Activated naive CD8-positive, alpha-beta T cell treated with anti-CD3 and anti-CD28 coated beads, Interleukin-2, amount 10 ng/mL, durations not matched to agents 7 days and 5 days (primary cell): ENCODE results near the gene GFY. TPM values are rescaled to one million over a fixed set of nuclear protein-coding genes. Genes with fewer than 3 reads are reported as not detected.
"Not testable (repeated sequence)": the region's sequence is repeated elsewhere in the genome, so short reads cannot be mapped to it uniquely, and the experiment has no call there.

Experiments
- ATAC-seq: fragments of 150-1000 bp; cut with Tn5 transposase; one replicate; pipeline ENCODE4 v1.10.0; 2021; ENCODE audit warnings: low read depth, moderate library complexity
- POLR2A ChIA-PET: fragments of 350-600 bp; sonication (Branson Sonifier 250); formaldehyde crosslinking; loops from one replicate; lab custom pipeline; 2021; ENCODE audit warnings: antibody characterized with exemption; lab: Charles Lee
- DNase-seq: peaks from one replicate; pipeline ENCODE4 v3.0.0; 2021
- H3K27ac Mint-ChIP-seq: one replicate; pipeline ENCODE4 v1.8.0; 2022; ENCODE audit warnings: mild to moderate bottlenecking, mixed read lengths
- H3K27me3 Mint-ChIP-seq: one replicate; pipeline ENCODE4 v1.8.0; 2022; ENCODE audit warnings: mild to moderate bottlenecking, moderate library complexity, mixed read lengths
- H3K36me3 Mint-ChIP-seq: one replicate; pipeline ENCODE4 v1.8.0; 2021; ENCODE audit warnings: mild to moderate bottlenecking, mixed read lengths
- H3K4me1 Mint-ChIP-seq: one replicate; pipeline ENCODE4 v1.8.0; 2021; ENCODE audit warnings: mixed read lengths
- H3K4me3 Mint-ChIP-seq: one replicate; pipeline ENCODE4 v1.8.0; 2022; ENCODE audit warnings: mild to moderate bottlenecking, moderate library complexity, mixed read lengths
- H3K9me3 Mint-ChIP-seq: one replicate; pipeline ENCODE4 v1.8.0; 2021; ENCODE audit warnings: mixed read lengths
- total RNA-seq, 2 experiments: library from RNA; stranded (reverse); gene quantifications; one replicate each; pipeline ENCODE4 v1.2.3, GENCODE V29; 2021

GFY gene
- total RNA-seq, 2 experiments from 2014 or later: not detected

DNA sequence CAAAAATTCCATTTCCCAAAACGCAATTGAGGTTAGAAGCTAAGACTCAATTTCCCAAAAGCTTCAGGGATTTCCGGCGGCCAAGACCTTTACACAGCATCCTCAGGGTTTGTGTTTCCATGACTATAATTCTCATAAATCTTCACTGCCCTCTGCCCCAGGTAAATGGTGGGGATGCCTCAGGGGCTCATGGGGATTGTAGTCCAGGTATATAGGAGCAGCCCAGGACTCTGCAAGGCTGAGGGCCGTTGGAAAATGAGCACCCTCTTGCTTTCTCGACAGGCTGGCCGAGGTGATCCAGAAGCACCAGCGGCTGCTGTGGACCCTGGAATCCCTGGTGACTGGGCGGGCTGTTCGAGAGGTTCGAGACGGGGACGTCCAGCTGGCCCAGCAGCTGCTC, 34.2 kb downstream of the GFY start:
- H3K27ac Mint-ChIP-seq: no peak overlapping the region
- H3K9me3 Mint-ChIP-seq: no peaks in the 10 kb centered on the region
- H3K4me3 Mint-ChIP-seq: no peak overlapping the region
- no peaks in the 10 kb centered on the region for H3K27me3 Mint-ChIP-seq
- H3K4me1 Mint-ChIP-seq: peaks cover 6% of the 10 kb centered on the region
- ATAC-seq: no peak
- peaks cover 15% of the 10 kb centered on the region for H3K36me3 Mint-ChIP-seq
- POLR2A ChIA-PET: interaction anchor here (1.8 kb wide), 1 partner anchor 10 kb away, joined by 4 read pairs; no protein-coding TSS in a partner anchor
- no peak for DNase-seq

DNA sequence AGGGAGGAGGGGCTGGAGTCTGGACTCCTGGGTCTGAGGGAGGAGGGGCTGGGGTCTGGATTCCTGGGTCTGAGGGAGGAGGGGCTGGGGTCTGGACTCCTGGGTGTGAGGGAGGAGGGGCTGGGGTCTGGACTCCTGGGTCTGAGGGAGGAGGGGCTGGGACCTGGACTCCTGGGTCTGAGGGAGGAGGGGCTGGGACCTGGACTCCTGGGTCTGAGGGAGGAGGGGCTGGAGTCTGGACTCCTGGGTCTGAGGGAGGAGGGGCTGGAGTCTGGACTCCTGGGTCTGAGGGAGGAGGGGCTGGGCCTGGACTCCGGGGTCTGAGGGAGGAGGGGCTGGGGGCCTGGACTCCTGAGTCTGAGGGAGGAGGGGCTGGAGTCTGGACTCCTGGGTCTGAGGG, 35.9 kb downstream of the GFY start:
- H3K4me3 Mint-ChIP-seq, ATAC-seq, H3K27ac Mint-ChIP-seq, H3K9me3 Mint-ChIP-seq, H3K27me3 Mint-ChIP-seq, H3K4me1 Mint-ChIP-seq, DNase-seq, POLR2A ChIA-PET: not testable (repeated sequence)
- peaks cover 12% of the 10 kb centered on the region for H3K36me3 Mint-ChIP-seq

GRCh38 chr19:49461656-49462055, 36.5 kb downstream of the GFY start:
- POLR2A ChIA-PET: no interaction called here
- H3K36me3 Mint-ChIP-seq: peaks cover 11% of the 10 kb centered on the region
- H3K4me3 Mint-ChIP-seq: no peak overlapping the region
- ATAC-seq (no peak), DNase-seq (no peak)
- no peaks in the 10 kb centered on the region for H3K27me3 Mint-ChIP-seq
- peaks cover 6% of the 10 kb centered on the region for H3K4me1 Mint-ChIP-seq
- no peak overlapping the region for H3K27ac Mint-ChIP-seq
- no peaks in the 10 kb centered on the region for H3K9me3 Mint-ChIP-seq

GRCh38 chr19:49462492-49462891, 37.3 kb downstream of the GFY start:
- Mint-ChIP-seq H3K36me3 (peaks cover 9% of the 10 kb centered on the region), H3K9me3 (no peaks in the 10 kb centered on the region), H3K27me3 (no peaks in the 10 kb centered on the region), H3K4me1 (peaks cover 4% of the 10 kb centered on the region), H3K4me3 (no peak overlapping the region), H3K27ac (peak overlapping the region; percentile 63)
- ATAC-seq (no peak), DNase-seq (no peak)
- POLR2A ChIA-PET: no interaction called here

DNA sequence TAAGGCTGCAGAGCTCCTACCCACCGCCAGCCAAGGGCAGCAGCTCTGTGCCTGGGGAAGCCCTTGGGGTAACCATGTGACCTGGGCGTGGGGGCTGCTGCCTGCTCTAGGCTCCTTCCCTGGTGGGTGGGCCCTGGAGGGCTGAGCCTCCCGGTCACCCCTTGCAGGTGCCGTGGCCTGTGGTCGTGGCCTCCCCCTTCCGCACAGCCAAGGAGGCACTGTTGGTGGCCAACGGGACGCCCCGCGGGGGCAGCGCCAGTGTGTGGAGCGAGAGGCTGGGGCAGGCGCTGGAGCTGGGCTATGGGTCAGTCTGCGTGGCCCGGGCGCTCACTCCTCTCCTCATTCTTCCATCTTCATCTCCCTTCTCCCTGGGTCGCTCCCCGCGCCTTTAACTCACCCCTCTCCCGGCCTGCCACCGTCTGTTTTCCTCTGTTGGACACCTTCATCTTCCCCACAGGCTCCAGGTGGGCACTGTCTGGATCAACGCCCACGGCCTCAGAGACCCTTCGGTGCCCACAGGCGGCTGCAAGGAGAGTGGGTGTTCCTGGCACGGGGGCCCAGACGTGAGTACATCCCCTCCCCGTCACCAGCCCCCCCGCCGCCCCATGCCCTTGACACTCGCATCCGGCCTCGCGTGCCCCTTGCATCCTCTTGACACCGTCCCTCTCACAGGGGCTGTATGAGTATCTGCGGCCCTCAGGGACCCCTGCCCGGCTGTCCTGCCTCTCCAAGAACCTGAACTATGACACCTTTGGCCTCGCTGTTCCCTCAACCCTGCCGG, 39.0 kb downstream of the GFY start:
- POLR2A ChIA-PET: interaction anchor here (1.4 to 3.0 kb wide), 2 partner anchors 10 to 13 kb away, joined by 3 to 15 read pairs; partner anchors contain the start of genes ALDH16A1 and PIH1D1
- H3K4me1 Mint-ChIP-seq: peaks cover 6% of the 10 kb centered on the region

GRCh38 chr19:49465371-49465770, 40.2 kb downstream of the GFY start:
- H3K4me3 Mint-ChIP-seq: no peak overlapping the region
- no peak overlapping the region for H3K27ac Mint-ChIP-seq
- POLR2A ChIA-PET: interaction anchor here (0.8 to 3.0 kb wide), 3 partner anchors 10 to 14 kb away, joined by 3 to 15 read pairs (median 3); partner anchors contain the start of genes ALDH16A1 and PIH1D1
- peaks cover 8% of the 10 kb centered on the region for H3K36me3 Mint-ChIP-seq
- H3K9me3 Mint-ChIP-seq: no peaks in the 10 kb centered on the region
- no peaks in the 10 kb centered on the region for H3K27me3 Mint-ChIP-seq
- ATAC-seq (no peak), DNase-seq (no peak)
- H3K4me1 Mint-ChIP-seq: peaks cover 18% of the 10 kb centered on the region

More for the DNA sequence above, 39.0 kb downstream of the GFY start:
- H3K27ac Mint-ChIP-seq: no peak overlapping the region
- ATAC-seq: no peak
- H3K4me3 Mint-ChIP-seq: no peak overlapping the region
- no peaks in the 10 kb centered on the region for H3K27me3 Mint-ChIP-seq
- H3K36me3 Mint-ChIP-seq: peaks cover 11% of the 10 kb centered on the region
- no peaks in the 10 kb centered on the region for H3K9me3 Mint-ChIP-seq
- DNase-seq: no peak

DNA sequence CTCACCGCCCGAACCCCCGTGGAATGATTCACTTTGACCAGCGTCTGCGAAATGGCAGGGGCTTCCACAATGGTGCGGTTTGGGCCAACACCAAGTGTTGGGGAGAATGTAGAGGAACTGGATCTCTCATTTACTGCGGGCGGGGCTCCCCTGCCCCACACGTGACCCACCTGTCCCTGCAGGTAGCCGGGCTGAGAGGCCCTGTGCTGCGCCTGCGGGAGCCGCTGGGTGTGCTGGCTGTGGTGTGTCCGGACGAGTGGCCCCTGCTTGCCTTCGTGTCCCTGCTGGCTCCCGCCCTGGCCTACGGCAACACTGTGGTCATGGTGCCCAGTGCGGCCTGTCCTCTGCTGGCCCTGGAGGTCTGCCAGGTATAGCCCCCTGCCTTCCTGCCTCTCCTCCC, 43.0 kb downstream of the GFY start:
- DNase-seq (no peak), ATAC-seq (no peak)
- no peak overlapping the region for H3K4me3 Mint-ChIP-seq
- peaks cover 3% of the 10 kb centered on the region for H3K36me3 Mint-ChIP-seq
- no peaks in the 10 kb centered on the region for H3K9me3 Mint-ChIP-seq
- peak overlapping the region; percentile 99 for H3K27ac Mint-ChIP-seq
- POLR2A ChIA-PET: interaction anchor here (6.8 kb wide), 1 partner anchor 15 kb away, joined by 128 read pairs; the partner anchor contains the start of genes ALDH16A1 and PIH1D1
- H3K27me3 Mint-ChIP-seq: no peaks in the 10 kb centered on the region
- peaks cover 32% of the 10 kb centered on the region for H3K4me1 Mint-ChIP-seq

- POLR2A ChIA-PET: interaction anchor here (0.5 to 6.8 kb wide), 8 partner anchors 10 to 170 kb away, joined by 3 to 128 read pairs (median 4); partner anchors contain the start of genes ALDH16A1, PIH1D1, RPS11 and SLC17A7
- peak; percentile 87 for DNase-seq
- Mint-ChIP-seq H3K9me3 (no peaks in the 10 kb centered on the region), H3K36me3 (peaks cover 3% of the 10 kb centered on the region), H3K4me3 (peak overlapping the region; percentile 86), H3K27ac (peak overlapping the region; percentile 99), H3K27me3 (no peaks in the 10 kb centered on the region), H3K4me1 (peaks cover 37% of the 10 kb centered on the region)
- ATAC-seq: peak; percentile 67
Measured at GRCh38 chr19:49468746-49469447, 43.7 kb downstream of the GFY start.

DNA sequence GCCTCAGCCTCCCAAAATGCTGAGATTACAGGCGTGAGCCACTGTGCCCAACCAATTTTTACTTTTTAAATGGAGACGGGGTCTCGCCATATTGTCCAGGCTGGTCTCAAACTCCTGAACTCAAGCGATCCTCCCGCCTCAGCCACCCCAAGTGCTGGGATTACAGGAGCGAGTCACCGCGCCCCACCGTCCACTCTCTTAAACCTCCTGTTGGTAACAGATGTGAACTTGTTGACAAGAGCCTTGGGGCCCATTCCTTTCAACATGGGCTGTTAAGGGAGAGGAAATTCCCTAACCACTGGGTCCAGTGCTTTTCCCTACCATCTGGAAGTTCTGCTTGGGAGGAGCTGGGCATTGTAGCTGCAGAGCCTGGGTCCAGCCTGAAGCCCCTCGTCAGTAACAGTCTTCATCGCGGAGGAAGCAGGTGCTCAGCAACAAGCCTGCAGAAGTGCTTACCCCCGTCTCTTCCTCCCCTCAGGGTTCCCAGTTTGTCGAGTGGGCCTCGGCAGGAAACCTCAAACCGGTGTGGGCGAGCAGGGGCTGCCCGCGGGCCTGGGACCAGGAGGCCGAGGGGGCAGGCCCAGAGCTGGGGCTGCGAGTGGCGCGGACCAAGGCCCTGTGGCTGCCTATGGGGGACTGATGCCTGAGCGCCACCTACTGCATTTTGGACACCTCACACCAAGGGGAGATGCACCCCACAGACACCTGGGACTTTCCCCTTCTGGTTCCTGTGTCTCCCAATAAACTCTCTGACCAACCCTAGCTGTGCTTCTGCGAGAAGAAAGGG, 44.8 kb downstream of the GFY start:
- Mint-ChIP-seq H3K9me3 (no peaks in the 10 kb centered on the region), H3K27ac (peak overlapping the region; percentile 89), H3K36me3 (peaks cover 10% of the 10 kb centered on the region), H3K4me3 (peak overlapping the region; percentile 58), H3K4me1 (peaks cover 37% of the 10 kb centered on the region), H3K27me3 (no peaks in the 10 kb centered on the region)
- POLR2A ChIA-PET: interaction anchor here (0.5 to 6.8 kb wide), 18 partner anchors 15 to 212 kb away, joined by 3 to 128 read pairs (median 4); partner anchors contain the start of genes ALDH16A1, KASH5, PIH1D1 and RPL13A
- peak; percentile 58 for ATAC-seq
- DNase-seq: peak; percentile 92

GRCh38 chr19:49470615-49470978, 45.4 kb downstream of the GFY start:
- DNase-seq (no peak), ATAC-seq (no peak)
- H3K9me3 Mint-ChIP-seq: no peaks in the 10 kb centered on the region
- peak overlapping the region; percentile 89 for H3K27ac Mint-ChIP-seq
- peaks cover 16% of the 10 kb centered on the region for H3K36me3 Mint-ChIP-seq
- POLR2A ChIA-PET: interaction anchor here (0.6 to 6.8 kb wide), 15 partner anchors 14 to 212 kb away, joined by 3 to 128 read pairs (median 5); partner anchors contain the start of genes ALDH16A1, KASH5, PIH1D1 and RPL13A
- no peaks in the 10 kb centered on the region for H3K27me3 Mint-ChIP-seq
- peak overlapping the region; percentile 58 for H3K4me3 Mint-ChIP-seq
- peaks cover 37% of the 10 kb centered on the region for H3K4me1 Mint-ChIP-seq

DNA sequence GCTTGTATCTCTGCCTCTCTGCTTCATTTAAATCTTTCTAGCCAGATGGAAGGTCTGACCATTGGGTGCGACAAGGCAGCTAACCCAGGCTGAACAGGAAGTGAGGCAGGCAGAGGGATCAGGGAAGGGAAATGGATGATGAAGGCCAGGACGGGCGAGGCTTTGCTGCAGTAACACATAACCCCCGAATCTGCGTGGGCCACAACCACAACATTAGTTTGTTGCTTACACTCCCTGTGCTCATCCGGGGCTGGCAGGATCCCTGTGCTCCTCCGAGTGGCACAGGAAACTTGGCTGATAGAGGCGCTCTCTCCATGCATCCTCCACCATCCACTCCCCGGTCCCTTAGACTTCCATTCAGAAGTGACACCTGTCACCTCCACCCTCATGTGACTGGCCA, 47.7 kb downstream of the GFY start:
- Mint-ChIP-seq H3K4me1 (peaks cover 48% of the 10 kb centered on the region), H3K4me3 (peak overlapping the region; percentile 98), H3K9me3 (no peaks in the 10 kb centered on the region), H3K36me3 (peaks cover 26% of the 10 kb centered on the region), H3K27me3 (no peaks in the 10 kb centered on the region), H3K27ac (peak overlapping the region; percentile 99)
- ATAC-seq (no peak), DNase-seq (no peak)
- POLR2A ChIA-PET: interaction anchor here (0.5 to 6.8 kb wide), 8 partner anchors 12 to 178 kb away, joined by 3 to 128 read pairs (median 4); partner anchors contain the start of genes ALDH16A1, CD37, PIH1D1 and RPS11

DNA sequence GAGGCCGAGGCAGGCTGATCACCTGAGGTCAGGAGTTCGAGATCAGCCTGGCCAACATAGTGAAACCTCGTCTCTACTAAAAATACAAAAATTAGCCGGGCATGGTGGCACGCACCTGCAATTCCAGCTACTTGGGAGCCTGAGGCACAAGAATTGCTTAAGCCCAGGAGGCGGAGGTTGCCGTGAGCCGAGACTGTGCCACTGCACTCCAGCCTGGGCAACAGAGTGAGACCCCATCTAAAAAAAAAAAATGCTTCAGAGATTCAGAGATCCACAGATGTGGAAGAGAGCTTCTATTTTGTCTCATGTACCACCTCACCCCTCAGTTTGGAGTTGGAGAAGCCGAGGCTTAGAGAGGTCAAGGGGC, 48.3 kb downstream of the GFY start:
- peaks cover 28% of the 10 kb centered on the region for H3K36me3 Mint-ChIP-seq
- ATAC-seq, H3K27me3 Mint-ChIP-seq, H3K9me3 Mint-ChIP-seq, DNase-seq: not testable (repeated sequence)
- POLR2A ChIA-PET: interaction anchor here (0.5 to 6.8 kb wide), 12 partner anchors 12 to 138 kb away, joined by 3 to 128 read pairs (median 4); partner anchors contain the start of genes ALDH16A1, CD37, PIH1D1 and RPL13A
- peak overlapping the region; percentile 98 for H3K4me3 Mint-ChIP-seq
- peak overlapping the region; percentile 99 for H3K27ac Mint-ChIP-seq
- peaks cover 48% of the 10 kb centered on the region for H3K4me1 Mint-ChIP-seq
